Sigmoid colon (tissue), 7 donors: ENCODE measurements around the gene FBL. TPM values are rescaled to one million over a fixed set of nuclear protein-coding genes. Genes with fewer than 3 reads are reported as not detected.
"Not testable (repeated sequence)": the region's sequence is repeated elsewhere in the genome, so short reads cannot be mapped to it uniquely, and the experiment has no call there.

Source experiments
- DNase-seq: peaks from one replicate; pipeline ENCODE4 v3.0.0-alpha.2; 2019
- H3K27ac ChIP-seq, 4 donors: fragments of 200-600 bp; sonication (generic); one replicate each; pipeline ENCODE4 v1.5.1; 2016 to 2019; ENCODE audit warnings: mild to moderate bottlenecking in 1 of 4
- H3K27me3 ChIP-seq, 3 donors: fragments of 200-600 bp; sonication (generic); one replicate each; pipeline ENCODE4 v1.5.1; 2019; ENCODE audit warnings: mild to moderate bottlenecking in 1 of 3
- H3K36me3 ChIP-seq, 4 donors: fragments of 200-600 bp; sonication (generic); one replicate each; pipeline ENCODE4 v1.5.1; 2016 to 2019
- H3K4me1 ChIP-seq, 4 donors: fragments of 200-600 bp; sonication (generic); one replicate each; pipeline ENCODE4 v1.5.1; 2017 to 2019
- H3K4me3 ChIP-seq, 4 donors: fragments of 200-600 bp; sonication (generic); one replicate each; pipeline ENCODE4 v1.5.1; 2017 to 2019; ENCODE audit warnings: mild to moderate bottlenecking in 2 of 4, moderate library complexity in 1 of 4
- H3K9me3 ChIP-seq, 4 donors: fragments of 200-600 bp in 3 of 4; sonication (generic) in 3 of 4; one replicate each; pipeline versions ENCODE4 v1.5.1 to v1.6.1; 2013 to 2019
- EP300 ChIP-seq, 4 donors: sonication (generic); formaldehyde crosslinking; IDR thresholded peaks; one replicate each; pipeline ENCODE4 v1.6.1; 2017; ENCODE audit warnings: antibody characterized with exemption in 4 of 4
- POLR2A ChIP-seq, 2 donors: fragments of 450-650 bp; IDR thresholded peaks; one replicate each; pipeline ENCODE4 v1.6.1; 2016; ENCODE audit warnings: antibody characterized with exemption in 2 of 2, mild to moderate bottlenecking in 2 of 2, moderate library complexity in 2 of 2
- POLR2AphosphoS5 ChIP-seq, 4 donors: sonication (generic); formaldehyde crosslinking; IDR thresholded peaks; one replicate each; pipeline ENCODE4 v1.6.1; 2017; ENCODE audit warnings: antibody characterized with exemption in 4 of 4
- WGBS, 2 donors: extraction: QIAGEN DNeasy Blood & Tissue Kit; methylation state at CpG; one replicate each; pipeline ENCODE4 v1.1.7; 2013; 5-methylcytosine and 5-hydroxymethylcytosine counted together
- intact Hi-C: fragments of 100-400 bp; cut with DNase I; formaldehyde crosslinking; loops from one replicate; pipeline ENCODE4 v1.15.1; 2023
- polyA plus RNA-seq, 3 donors: library from polyadenylated mRNA; stranded (reverse); fragments of 200-250 nt; gene quantifications; one replicate each; pipeline ENCODE4 v1.2.3, GENCODE V29; 2013
- total RNA-seq, 4 donors: library from RNA; depleted of rRNA; stranded (reverse); fragments of >200 nt; gene quantifications; one replicate each; pipeline ENCODE4 v1.1.0, GENCODE V29; 2016
- TF ChIP-seq, protein P1 (sequence below), 4 experiments: fragments of 450-650 bp in 3 of 4; fragments of 200-600 bp in 1 of 4; IDR thresholded peaks; one replicate each; pipeline ENCODE4 v1.5.1; 2016 to 2019; ENCODE audit warnings: antibody characterized with exemption in 4 of 4, mild to moderate bottlenecking in 3 of 4, moderate library complexity in 2 of 4
- donor health status: healthy with polysubstance abuse.
- donor health status: Bipolar disorder and iron deficiency.
- donor health status: healthy.

The FBL gene
- total and polyA plus RNA-seq, 7 donors, result 96.4 to 333 (median 121) TPM

DNA sequence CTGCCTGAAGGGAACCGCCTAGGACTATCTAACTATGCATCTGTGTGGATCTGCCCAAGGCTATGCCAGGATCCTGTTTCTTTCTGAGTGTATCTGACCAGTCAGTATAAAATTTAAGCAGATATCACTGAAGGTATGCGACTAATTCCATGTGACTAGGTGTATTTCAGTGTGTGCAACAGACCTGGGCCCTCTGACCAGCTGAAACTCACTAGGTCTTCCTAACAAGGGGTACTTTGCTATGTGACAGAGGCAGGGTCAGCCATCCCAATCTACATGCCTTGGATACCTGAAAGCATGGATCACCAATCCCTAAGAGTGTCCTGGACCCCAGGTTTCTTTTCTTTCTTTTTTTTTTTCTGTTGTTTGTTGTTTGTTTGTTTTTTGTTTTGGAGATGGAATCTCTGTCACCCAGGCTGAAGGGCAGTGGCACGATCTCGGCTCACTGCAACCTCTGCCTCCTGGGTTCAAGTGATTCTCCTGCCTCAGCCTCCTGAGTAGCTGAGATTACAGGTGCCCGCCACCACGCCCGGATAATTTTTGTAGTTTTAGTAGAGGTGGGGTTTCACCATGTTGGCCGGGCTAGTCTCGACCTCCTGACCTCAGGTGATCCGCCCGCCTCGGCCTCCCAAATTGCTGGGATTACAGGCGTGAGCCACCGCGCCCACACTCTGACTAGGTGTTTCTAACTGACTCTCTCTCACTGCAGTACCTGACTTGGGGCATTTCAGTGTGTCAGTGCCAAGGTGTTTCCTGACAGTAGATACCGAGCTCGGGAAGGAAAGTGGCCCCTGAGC, 44.8 kb upstream of the FBL start:
- 63 to 81% methylated on average over 17 of the region's 17 CpGs for WGBS, 2 donors
- Histone ChIP-seq H3K9me3 (no peaks in the 10 kb centered on the region), H3K4me1 (no peaks in the 10 kb centered on the region), H3K36me3 (no peaks in the 10 kb centered on the region), H3K4me3 (no peak overlapping the region), H3K27ac (no peak overlapping the region), H3K27me3 (peaks cover 0 to 21% (median 16%) of the 10 kb centered on the region in 3 donors)
- TF ChIP-seq, protein P1, sequence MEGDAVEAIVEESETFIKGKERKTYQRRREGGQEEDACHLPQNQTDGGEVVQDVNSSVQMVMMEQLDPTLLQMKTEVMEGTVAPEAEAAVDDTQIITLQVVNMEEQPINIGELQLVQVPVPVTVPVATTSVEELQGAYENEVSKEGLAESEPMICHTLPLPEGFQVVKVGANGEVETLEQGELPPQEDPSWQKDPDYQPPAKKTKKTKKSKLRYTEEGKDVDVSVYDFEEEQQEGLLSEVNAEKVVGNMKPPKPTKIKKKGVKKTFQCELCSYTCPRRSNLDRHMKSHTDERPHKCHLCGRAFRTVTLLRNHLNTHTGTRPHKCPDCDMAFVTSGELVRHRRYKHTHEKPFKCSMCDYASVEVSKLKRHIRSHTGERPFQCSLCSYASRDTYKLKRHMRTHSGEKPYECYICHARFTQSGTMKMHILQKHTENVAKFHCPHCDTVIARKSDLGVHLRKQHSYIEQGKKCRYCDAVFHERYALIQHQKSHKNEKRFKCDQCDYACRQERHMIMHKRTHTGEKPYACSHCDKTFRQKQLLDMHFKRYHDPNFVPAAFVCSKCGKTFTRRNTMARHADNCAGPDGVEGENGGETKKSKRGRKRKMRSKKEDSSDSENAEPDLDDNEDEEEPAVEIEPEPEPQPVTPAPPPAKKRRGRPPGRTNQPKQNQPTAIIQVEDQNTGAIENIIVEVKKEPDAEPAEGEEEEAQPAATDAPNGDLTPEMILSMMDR (IDR thresholded peaks at IDR 0.05), result no peak
- TF ChIP-seq POLR2AphosphoS5 (IDR thresholded peaks at IDR 0.05) (no peak), EP300 (IDR thresholded peaks at IDR 0.05) (no peak), POLR2A (IDR thresholded peaks at IDR 0.05) (no peak)
- DNase-seq, result no peak
- intact Hi-C loops, result no loop called here

DNA sequence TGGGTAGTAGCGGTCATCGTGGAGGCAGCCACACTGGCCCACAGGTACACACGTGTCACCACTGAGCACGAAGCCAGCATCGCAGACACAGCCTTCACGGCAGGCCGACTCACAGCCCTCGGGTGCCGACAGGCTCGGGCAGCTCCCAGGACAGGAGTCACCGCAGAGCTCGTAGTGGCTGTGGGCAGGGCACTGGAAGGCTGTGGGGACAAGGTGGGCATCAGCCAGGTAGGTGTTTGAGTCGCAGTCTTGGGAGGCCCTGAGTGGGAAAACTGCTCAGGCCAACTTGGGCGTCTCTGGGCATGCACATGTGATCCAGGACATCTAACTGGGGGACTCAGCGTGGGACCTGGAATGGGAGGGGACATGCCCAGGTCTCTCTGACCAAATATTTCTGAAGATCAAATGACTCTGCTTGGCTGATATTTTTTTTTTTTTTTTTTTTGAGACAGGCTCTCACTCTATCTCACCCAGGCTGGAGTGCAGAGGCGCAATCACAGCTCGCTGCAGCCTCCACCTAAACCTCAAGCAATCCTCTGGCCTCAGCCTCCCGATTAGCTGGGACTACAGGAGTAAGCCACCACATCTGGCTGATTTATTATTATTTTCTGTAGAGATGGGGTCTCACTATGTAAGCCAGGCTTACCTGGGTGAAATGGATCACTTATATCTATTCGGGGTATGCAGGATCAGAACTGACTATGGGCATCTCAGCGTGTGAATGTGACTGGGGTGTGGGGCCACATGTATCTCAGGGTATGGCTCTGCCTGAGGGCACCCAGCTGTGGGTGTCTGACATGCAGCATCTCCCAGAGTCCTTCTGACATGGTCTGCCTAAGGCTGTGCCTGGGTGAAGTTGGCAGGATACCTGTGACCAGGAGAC, 43.9 kb upstream of the FBL start:
- peaks cover 0 to 21% (median 16%) of the 10 kb centered on the region in 3 donors for H3K27me3 ChIP-seq
- H3K9me3 ChIP-seq, H3K4me3 ChIP-seq, H3K27ac ChIP-seq, H3K4me1 ChIP-seq, intact Hi-C loops, DNase-seq, H3K36me3 ChIP-seq: not testable (repeated sequence)
- WGBS, 2 donors, result 94 to 96% methylated on average over 18 of the region's 20 CpGs

DNA sequence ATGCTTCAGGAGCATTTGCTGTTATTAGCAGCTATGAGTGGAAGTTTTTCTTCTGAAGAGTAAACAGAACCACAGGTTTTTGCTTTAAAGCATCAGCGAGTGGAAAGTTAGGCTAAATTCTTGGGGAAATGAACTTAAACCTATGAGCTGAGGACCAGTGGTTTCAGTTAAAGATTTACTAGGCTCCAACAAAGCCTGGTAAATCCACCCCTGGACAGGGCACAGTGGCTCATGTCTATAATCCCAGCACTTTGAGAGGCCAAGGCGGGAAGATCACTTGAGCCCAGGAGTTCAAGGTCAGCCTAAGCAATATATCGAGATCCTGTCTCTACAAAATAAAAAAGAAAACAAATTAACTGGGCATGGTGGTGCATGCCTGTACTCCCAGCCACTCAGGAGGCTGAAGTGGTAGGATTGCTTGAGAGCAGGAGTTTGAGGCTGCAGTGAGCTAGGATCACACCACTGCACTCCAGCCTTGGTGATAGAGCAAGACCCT, 41.3 kb upstream of the FBL start:
- DNase-seq, H3K4me1 ChIP-seq, H3K36me3 ChIP-seq, intact Hi-C loops, H3K4me3 ChIP-seq, H3K9me3 ChIP-seq, H3K27ac ChIP-seq: not testable (repeated sequence)
- H3K27me3 ChIP-seq, result peaks cover 0 to 12% (median 11%) of the 10 kb centered on the region in 3 donors
- 22 to 61% methylated on average over 2 to 3 of the region's 3 CpGs for WGBS, 2 donors

DNA sequence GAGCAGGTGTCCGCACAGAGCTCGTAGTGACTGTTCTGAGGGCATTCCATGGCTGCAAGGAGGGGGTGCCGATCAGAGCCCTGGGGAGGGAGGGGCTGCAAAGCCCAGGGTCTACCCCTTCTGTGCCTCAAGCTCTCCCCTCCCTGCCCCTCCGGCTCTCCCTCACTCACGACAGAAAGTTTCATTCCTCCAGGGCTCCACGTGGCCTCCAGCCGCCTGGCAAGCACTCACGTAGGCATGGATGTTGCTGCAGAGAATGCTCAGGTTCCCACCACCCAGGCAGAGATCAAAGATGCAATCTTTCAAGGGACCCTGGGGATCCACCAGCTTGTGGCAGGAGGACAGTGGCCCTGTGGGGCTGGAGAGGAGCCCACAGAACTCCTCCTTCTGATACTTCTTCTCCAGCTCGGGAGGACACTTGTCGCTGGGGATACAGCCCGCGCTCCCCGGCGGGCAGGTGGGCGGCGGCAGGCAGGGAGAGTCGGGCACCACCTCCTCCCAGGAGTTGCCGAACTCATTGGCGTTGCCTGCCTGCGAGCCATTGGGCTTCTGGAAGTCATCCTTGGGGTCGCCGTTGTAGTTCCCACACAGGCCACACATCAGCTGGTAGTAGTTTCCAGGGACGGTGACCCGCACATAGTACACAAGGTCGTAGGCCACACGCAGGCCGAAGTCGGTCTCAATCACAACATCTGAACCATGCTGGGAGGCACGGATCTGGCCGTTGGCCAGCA, 39.8 kb upstream of the FBL start:
- H3K36me3 ChIP-seq, intact Hi-C loops, DNase-seq, H3K4me1 ChIP-seq, H3K27me3 ChIP-seq, H3K4me3 ChIP-seq, H3K9me3 ChIP-seq, H3K27ac ChIP-seq: not testable (repeated sequence)
- 89 to 91% methylated on average over 24 of the region's 30 CpGs for WGBS, 2 donors

DNA sequence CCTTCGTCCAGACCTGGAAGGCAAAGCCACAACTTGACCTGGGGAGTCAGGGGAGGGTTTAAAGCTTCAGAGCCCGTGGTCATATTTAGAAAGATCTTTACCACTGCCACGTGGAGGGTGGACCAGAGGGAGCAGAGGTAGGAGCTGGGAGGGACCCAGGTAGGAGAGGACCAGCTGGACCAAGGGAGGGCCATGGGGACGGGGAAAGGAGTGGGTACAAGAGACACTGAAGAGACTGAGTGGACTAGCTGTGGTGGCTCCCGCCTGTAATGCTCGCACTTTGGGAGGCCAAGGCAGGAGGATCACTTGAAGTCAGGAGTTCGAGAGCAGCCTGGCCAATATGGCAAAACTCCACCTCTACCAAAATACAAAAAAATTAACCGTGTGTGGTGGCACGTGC, 38.5 kb upstream of the FBL start:
- not testable (repeated sequence) for H3K27me3 ChIP-seq

DNA sequence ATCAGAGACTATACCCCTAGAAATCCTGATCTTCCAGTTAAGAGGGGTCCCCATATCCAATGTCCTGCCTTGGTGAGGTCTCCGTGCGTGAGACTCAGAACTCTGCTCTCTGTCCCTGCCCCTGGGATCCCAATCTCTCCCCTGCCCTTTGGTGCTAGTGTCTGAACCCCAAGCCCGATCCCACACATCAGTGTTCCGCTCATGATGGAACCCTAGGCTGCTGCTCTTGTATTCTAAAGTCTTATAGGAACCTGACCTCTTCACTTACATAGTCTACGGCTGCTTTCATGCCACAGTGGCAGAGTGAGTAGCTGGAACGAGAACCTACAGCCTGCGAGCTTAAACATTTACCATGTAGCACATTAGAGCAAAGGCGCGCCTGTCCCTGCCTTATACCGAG, 36.5 kb upstream of the FBL start:
- intact Hi-C loops, H3K27ac ChIP-seq, DNase-seq, H3K9me3 ChIP-seq, H3K36me3 ChIP-seq, H3K27me3 ChIP-seq, H3K4me1 ChIP-seq, H3K4me3 ChIP-seq: not testable (repeated sequence)
- 82 to 86% methylated on average over 6 of the region's 10 CpGs for WGBS, 2 donors

More for the DNA sequence above, 38.5 kb upstream of the FBL start:
- 88 to 91% methylated on average over 3 to 4 of the region's 9 CpGs for WGBS, 2 donors
- H3K4me1 ChIP-seq, DNase-seq, H3K27ac ChIP-seq, intact Hi-C loops, H3K9me3 ChIP-seq, H3K4me3 ChIP-seq, H3K36me3 ChIP-seq: not testable (repeated sequence)

DNA sequence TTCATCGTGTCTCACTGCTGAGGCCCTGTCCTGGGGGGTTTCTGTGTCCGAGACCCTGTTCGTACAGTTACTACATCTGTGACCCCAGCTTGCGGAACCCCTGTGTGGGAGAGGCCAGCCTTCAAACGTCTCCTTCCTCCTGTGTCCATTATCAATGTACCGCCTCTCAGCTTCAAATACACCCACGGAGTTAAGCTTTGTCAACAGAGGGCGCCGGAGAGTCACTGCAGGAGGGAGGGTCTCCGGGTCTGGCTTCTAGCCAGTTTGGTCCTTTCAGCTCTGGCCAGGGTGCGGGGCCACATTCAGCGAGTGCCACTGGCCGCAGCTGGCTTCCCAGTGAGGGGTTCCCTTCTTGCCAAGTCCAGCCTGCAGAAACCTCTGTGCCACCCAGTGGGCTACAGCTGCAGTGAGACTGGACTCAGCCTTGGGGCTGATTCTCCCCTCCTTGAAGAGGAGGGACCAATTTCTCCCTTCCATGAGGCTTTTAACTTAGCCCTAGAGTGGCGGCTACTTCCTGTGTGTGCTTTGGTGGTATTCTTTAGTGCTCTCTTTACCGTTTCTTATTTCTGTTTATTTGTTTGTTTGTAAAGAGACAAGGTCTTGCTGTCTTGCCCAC, 35.4 kb upstream of the FBL start:
- 12 to 18% methylated on average over 15 of the region's 15 CpGs for WGBS, 2 donors
- H3K9me3 ChIP-seq, DNase-seq, intact Hi-C loops, H3K4me1 ChIP-seq, H3K4me3 ChIP-seq, H3K36me3 ChIP-seq, H3K27ac ChIP-seq, H3K27me3 ChIP-seq: not testable (repeated sequence)

DNA sequence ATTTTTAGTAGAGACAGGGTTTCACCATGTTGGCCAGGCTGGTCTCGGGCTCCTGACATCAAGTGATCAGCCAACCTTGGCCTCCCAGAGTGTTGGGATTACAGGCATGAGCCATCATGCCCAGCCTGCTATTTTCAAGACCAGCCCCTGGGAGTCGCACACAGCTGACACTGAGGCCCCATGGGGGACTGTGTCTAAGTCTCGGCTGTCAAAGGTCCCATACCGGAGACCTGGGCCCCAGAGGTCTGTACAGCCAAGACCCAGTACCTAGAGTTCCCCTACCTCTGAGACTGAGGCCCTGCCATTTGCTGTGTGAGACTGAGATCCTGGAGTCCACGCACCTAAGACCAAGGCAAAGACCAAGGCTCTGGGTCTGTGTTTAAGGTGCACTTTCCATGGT, 34.1 kb upstream of the FBL start:
- intact Hi-C loops, H3K4me1 ChIP-seq, H3K36me3 ChIP-seq, H3K4me3 ChIP-seq, DNase-seq, H3K9me3 ChIP-seq, H3K27ac ChIP-seq: not testable (repeated sequence)
- peaks cover 0 to 15% (median 0%) of the 10 kb centered on the region in 3 donors for H3K27me3 ChIP-seq
- 93 to 96% methylated on average over 4 of the region's 5 CpGs for WGBS, 2 donors

DNA sequence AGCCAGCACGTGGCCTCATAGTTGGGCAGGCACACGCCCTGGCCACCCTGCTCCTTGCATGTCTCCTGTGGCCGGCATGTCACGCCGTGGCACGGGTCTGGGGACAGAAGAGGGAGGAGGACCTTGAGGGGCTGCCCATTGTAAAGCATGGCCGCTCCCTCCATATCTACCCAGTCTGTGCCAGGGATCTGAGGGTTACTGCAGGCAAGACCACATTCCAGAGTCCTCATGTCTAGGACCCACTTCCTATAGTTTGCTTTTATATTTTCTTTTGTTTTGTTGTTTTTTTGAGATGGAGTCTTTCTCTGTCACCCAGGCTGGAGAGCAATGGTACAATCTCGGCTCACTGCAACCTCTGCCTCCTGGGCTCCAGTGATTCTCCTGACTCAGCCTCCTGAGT, 33.6 kb upstream of the FBL start:
- H3K36me3 ChIP-seq, DNase-seq, H3K4me1 ChIP-seq, intact Hi-C loops, H3K27ac ChIP-seq, H3K9me3 ChIP-seq, H3K4me3 ChIP-seq: not testable (repeated sequence)
- peaks cover 0 to 15% (median 0%) of the 10 kb centered on the region in 3 donors for H3K27me3 ChIP-seq
- WGBS, 2 donors, result 92 to 98% methylated on average over 2 of the region's 8 CpGs

DNA sequence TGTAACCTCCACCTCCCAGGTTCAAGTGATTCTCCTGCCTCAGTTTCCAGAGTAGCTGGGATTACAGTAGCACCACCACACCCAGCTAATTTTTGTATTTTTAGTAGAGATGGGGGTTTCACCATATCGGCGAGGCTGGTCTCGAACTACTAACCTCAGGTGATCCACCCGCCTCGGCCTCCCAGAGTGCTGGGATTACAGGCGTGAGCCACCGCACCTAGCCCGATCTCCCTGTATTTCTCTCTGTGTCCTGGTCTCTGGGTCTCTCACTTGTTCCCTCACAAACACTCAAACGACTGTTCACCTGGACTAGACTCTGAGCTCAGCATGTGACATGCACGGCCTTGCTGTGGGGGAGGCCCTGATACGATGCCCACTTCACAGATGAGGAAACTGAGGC, 32.7 kb upstream of the FBL start:
- H3K4me3 ChIP-seq, H3K9me3 ChIP-seq, DNase-seq, H3K36me3 ChIP-seq, intact Hi-C loops, H3K27ac ChIP-seq, H3K4me1 ChIP-seq: not testable (repeated sequence)
- 82 to 91% methylated on average over 11 of the region's 11 CpGs for WGBS, 2 donors
- H3K27me3 ChIP-seq, result peaks cover 0 to 15% (median 0%) of the 10 kb centered on the region in 3 donors
